ENCODE data around the gene NIM1K.

The NIM1K gene

GRCh38 chr5:43221502-43221901 is 29.5 kb downstream of the NIM1K start:
- H3K4me3 ChIP-seq (ENCODE audit: low read length) = no peak overlapping the region
- no peak for DNase-seq (ENCODE audit: low read depth)
- TF ChIP-seq CTCF (conservative IDR thresholded peaks at IDR 0.05; ENCODE audit: low read depth, low read length) = no peak

GRCh38 chr5:43225649-43226245 is 33.7 kb downstream of the NIM1K start:
- TF ChIP-seq CTCF (conservative IDR thresholded peaks at IDR 0.05; ENCODE audit: low read depth, low read length) = no peak
- H3K4me3 ChIP-seq (ENCODE audit: low read length) = no peak overlapping the region
- no peak for DNase-seq (ENCODE audit: low read depth)

- no peak overlapping the region for H3K4me3 ChIP-seq (ENCODE audit: low read length)
- peak; percentile 61 for TF ChIP-seq CTCF (conservative IDR thresholded peaks at IDR 0.05; ENCODE audit: low read depth, low read length)
- DNase-seq (ENCODE audit: low read depth) = peak; percentile 22
These were observed 35.6 kb downstream of the NIM1K start for GRCh38 chr5:43227655-43228054.

GRCh38 chr5:43230707-43231106 is 38.7 kb downstream of the NIM1K start:
- no peak for TF ChIP-seq CTCF (conservative IDR thresholded peaks at IDR 0.05; ENCODE audit: low read depth, low read length)
- DNase-seq (ENCODE audit: low read depth) = no peak
- H3K4me3 ChIP-seq (ENCODE audit: low read length) = no peak overlapping the region

- H3K4me3 ChIP-seq (ENCODE audit: low read length) = no peak overlapping the region
- DNase-seq (ENCODE audit: low read depth) = no peak
- TF ChIP-seq CTCF (conservative IDR thresholded peaks at IDR 0.05; ENCODE audit: low read depth, low read length) = peak; percentile 44
These were observed 40.0 kb downstream of the NIM1K start for GRCh38 chr5:43231977-43232376.

- DNase-seq (ENCODE audit: low read depth) = no peak
- no peak for TF ChIP-seq CTCF (conservative IDR thresholded peaks at IDR 0.05; ENCODE audit: low read depth, low read length)
- no peak overlapping the region for H3K4me3 ChIP-seq (ENCODE audit: low read length)
These were observed 41.2 kb downstream of the NIM1K start for GRCh38 chr5:43232943-43233833.

- no peak for TF ChIP-seq CTCF (conservative IDR thresholded peaks at IDR 0.05; ENCODE audit: low read depth, low read length)
- H3K4me3 ChIP-seq (ENCODE audit: low read length) = no peak overlapping the region
- DNase-seq (ENCODE audit: low read depth) = no peak
These were observed 41.9 kb downstream of the NIM1K start for GRCh38 chr5:43233946-43234345.
